Thyroid gland (tissue), 4 donors: Measurements from ENCODE around the gene ZNF862.

ENCODE experiments used
- POLR2A ChIP-seq, 2 donors: fragments of 450-650 bp; IDR thresholded peaks; one replicate each; pipeline ENCODE4 v1.6.1; 2017; ENCODE audit warnings: antibody characterized with exemption in 2 of 2, mild to moderate bottlenecking in 2 of 2, moderate library complexity in 1 of 2
- TF ChIP-seq, protein P1 (sequence below), 6 experiments: fragments of 200-600 bp in 3 of 6; fragments of 450-650 bp in 3 of 6; sonication (generic) in 3 of 6; IDR thresholded peaks; one replicate each; pipeline ENCODE4 v1.5.1; 2016 to 2019; ENCODE audit warnings: antibody characterized with exemption in 6 of 6, mild to moderate bottlenecking in 2 of 6, inconsistent platforms in 1 of 6, moderate library complexity in 1 of 6

DNA sequence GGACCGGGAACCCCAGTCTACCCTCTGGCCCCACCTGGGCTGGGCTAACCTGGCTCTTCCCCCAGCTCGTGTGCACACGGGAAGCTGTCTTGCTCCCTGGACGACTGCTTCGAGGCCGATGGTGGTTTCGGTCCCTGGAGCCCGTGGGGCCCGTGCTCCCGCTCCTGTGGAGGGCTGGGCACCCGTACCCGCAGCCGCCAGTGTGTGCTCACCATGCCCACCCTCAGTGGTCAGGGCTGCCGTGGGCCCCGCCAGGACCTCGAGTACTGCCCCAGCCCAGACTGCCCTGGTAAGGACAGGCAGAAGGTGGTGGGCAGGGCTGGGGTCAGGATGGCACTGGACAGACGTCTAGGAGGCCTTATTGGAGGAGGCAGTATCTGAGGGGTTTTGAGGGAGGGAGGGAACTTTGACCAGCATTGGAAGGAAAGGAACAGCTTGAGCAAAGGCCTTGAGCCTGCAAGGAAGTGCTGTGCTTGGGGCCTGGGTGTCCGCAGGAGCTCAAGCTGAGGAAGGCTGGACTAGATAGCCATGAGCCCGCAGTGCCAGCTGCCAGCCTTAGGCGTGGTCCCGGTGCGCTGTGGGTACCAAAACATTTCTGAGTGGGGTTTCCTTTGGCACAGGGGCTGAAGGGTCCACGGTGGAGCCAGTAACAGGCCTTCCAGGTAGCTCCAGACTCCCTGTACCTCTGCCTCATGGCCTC is 20.2 kb upstream of the ZNF862 start:
- TF ChIP-seq, protein P1, sequence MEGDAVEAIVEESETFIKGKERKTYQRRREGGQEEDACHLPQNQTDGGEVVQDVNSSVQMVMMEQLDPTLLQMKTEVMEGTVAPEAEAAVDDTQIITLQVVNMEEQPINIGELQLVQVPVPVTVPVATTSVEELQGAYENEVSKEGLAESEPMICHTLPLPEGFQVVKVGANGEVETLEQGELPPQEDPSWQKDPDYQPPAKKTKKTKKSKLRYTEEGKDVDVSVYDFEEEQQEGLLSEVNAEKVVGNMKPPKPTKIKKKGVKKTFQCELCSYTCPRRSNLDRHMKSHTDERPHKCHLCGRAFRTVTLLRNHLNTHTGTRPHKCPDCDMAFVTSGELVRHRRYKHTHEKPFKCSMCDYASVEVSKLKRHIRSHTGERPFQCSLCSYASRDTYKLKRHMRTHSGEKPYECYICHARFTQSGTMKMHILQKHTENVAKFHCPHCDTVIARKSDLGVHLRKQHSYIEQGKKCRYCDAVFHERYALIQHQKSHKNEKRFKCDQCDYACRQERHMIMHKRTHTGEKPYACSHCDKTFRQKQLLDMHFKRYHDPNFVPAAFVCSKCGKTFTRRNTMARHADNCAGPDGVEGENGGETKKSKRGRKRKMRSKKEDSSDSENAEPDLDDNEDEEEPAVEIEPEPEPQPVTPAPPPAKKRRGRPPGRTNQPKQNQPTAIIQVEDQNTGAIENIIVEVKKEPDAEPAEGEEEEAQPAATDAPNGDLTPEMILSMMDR (IDR thresholded peaks at IDR 0.05), result no peak
- no peak for TF ChIP-seq POLR2A (IDR thresholded peaks at IDR 0.05)
